Stimulated activated CD4-positive, alpha-beta T cell treated with anti-CD3 and anti-CD28 coated beads, Interleukin-1b, Interleukin-23, amount 100 ng/mL, for 48 hours (primary cell): ENCODE data around the gene CXXC1.
"Not testable (repeated sequence)": the region's sequence is repeated elsewhere in the genome, so short reads cannot be mapped to it uniquely, and the experiment has no call there.

Experiments
- DNase-seq: peaks from one replicate; pipeline ENCODE4 v3.0.0-alpha.2; 2020

Gene CXXC1

GRCh38 chr18:50287441-50288347 is at the start of gene CXXC1:
CXXC1 (minus strand) TSS chr18:50287692; CDS start chr18:50287589, 103 bp downstream.
- peak; percentile 98 for DNase-seq

DNA sequence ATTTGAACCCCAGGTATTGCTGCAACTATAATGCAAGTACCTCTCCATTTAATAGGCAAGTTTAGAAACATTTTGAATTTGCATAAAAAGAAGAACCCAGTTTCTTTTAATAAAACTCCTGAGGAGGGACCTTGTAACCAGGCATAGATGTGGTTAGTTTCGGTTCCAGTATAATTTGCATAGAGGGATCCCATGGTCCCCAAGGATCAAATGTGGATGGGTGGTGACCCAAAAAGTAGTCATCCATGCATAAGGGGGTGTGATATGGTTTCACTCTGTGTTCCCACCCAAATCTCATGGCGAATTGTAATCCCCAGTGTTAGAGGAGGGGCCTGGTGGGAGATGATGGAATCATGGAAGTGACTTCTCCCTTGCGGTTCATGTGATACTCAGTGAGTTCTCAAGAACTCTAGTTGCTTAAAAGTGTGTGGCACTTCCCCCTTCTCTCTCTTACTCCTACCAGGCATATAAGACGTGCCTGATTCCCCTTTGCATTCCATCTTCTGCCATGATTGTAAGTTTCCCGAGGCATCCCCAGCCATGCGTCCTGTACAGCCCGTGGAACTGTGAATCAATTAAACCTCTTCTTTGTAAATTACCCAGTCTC is 47.2 kb upstream of the CXXC1 start:
- no peak for DNase-seq

DNA sequence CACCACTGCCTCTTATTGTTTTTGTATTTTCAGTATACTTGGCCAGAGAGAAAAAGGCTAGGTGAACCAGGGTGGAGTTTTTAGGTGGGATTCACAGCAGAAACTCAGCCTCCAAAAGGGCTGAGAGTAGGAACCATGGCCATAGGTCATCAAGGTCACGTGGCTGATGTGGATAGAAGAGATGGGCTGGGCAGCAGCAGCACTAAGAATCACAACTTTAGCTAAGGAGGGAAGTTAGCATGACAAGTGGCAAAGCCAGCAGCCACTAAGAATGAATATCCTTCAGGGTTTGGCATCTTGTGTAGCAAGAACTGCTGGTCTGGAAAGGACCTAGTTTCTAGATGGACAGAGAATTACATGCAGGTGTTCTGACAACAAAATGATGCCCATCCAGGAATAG is 44.2 kb upstream of the CXXC1 start:
- DNase-seq, result no peak

- no peak for DNase-seq
Measured at GRCh38 chr18:50330176-50330575, 42.7 kb upstream of the CXXC1 start.

DNA sequence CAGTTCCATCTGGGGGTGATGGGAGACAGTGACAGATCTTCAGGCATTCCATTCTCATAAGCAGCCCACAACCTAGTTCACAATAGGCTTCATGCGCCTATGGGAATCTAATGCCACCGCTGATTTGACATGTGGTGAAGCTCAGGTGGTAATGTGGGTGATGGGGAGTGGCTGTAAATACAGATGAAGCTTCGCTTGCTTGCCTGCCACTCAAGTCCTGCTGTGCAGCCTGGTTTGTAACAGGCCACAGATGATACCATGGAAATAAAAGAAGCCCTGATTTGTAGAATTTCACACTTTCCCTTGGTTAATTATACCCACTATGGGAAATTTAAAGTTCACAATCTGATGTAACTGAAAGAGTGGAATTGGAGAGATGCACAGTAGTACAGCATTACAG is 40.5 kb upstream of the CXXC1 start:
- no peak for DNase-seq

DNA sequence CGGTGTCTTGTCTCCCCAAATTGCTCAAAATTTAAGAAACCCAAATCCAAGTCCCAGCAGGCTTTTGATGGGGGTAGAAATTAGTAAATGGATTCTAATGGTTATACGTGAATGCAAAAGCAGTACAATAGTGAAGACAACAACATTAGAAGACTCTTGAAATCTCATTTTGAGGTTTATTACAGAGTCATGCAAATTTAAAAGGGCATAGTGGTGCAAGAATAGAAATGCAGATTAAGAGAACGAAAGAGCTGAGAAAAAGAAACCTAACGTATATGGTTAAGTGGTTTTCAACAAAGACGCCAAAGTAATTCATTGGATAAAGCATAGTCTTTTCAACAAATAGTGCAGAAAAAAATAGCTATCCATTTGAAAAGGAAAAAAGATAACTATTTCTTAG is 33.2 kb upstream of the CXXC1 start:
- DNase-seq, result no peak

GRCh38 chr18:50315100-50315871 is 27.8 kb upstream of the CXXC1 start:
- no peak for DNase-seq

- DNase-seq, result no peak
Measured at GRCh38 chr18:50313873-50314460, 26.5 kb upstream of the CXXC1 start.

GRCh38 chr18:50313031-50313607 is 25.6 kb upstream of the CXXC1 start:
- DNase-seq, result no peak

GRCh38 chr18:50312296-50313030 is 25.0 kb upstream of the CXXC1 start:
- no peak for DNase-seq

DNA sequence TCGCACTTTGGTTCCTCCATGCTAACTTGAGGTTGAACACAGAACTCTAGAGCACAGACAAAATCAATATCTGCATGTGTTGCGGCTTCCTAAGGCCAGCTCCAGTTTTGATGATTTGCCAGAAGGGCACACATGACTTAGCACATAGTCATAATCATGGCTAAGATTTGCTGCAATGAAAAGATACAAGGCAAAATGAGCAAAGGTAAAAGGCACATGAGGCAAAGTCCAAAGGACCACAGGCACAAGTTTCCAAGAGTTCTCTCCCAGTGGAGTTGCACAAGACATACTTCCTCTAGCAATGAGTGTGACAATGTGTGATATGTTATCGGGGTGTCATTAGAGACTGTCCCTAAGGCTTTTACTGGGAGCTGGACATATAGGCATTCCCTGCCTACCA is 24.2 kb upstream of the CXXC1 start:
- DNase-seq, result no peak

DNA sequence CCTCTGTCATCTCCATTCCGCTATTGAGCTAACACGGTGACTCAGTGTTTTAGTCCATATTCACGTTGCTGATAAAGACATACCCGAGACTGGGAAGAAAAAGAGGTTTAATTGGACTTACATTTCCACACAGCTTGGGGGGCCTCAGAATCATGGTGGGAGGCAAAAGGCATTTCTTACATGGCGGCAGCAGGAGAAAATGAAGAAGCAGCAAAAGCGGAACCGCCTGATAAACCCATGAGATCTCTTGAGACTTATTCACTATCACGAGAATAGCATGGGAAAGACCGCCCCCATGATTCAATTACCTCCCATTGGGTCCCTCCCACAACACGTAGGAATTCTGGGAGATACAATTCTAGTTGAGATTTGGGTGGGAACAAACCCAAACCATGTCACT is 22.6 kb upstream of the CXXC1 start:
- no peak for DNase-seq

- not testable (repeated sequence) for DNase-seq
Measured at GRCh38 chr18:50308851-50309250, 21.4 kb upstream of the CXXC1 start.

GRCh38 chr18:50307738-50308470 is 20.4 kb upstream of the CXXC1 start:
- peak; percentile 91 for DNase-seq

- no peak for DNase-seq
Measured at GRCh38 chr18:50307400-50307737, 19.9 kb upstream of the CXXC1 start.

DNA sequence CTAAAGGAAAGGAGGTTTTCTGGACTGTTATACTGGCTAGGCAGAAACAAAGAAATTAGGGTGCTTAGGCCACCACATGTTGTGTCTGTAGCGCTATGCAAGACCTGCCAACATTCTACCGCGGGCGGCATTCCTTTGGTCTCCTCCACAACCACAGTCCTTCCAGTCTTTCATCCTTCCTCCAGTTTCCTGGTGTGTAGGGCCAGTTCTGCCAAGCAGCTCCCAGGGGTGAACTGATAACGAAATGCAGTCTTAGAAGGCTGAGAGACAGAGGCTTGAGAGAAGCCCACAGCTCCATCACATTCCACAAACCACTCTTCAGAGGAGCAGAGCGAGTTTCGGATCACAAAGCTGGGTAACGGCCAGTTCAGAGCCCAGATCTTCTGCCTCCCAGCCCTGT is 19.5 kb upstream of the CXXC1 start:
- no peak for DNase-seq

GRCh38 chr18:50301074-50301473 is 13.6 kb upstream of the CXXC1 start:
- no peak for DNase-seq

DNA sequence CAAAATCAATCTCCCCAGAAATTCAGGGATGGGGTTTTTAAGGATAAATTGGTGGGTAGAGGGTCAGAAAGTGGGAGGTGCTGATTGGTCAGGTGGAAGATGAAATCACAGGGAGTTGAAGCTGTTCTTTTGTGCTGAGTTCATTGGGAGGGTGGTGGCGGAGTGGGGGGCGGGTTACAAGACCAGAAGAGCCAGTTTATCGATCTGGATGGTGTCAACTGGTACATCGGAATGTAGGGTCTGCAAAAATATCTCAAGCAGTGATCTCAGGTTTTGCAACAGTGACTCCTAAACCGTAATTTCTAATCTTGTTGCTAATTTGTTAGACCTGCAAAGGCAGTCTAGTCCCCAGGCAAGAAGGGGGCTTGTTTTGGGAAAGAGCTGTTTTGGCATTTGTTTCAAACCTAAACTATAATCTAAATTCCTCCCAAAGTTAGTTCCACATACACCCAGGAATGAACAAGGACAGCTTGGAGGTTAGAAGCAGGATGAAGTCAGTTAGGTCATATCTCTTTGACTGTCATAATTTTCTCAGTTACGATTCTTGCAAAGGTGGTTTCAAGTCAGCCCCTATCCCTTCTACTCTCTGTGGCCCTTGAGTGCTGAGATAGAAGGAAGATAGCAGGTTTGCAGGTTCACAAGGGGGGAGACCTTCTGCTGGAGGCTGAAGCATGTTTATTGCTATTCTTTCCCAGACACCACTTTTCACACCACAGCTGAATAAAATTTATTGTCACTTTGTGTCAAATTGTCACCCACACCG is 12.3 kb upstream of the CXXC1 start:
- no peak for DNase-seq

DNA sequence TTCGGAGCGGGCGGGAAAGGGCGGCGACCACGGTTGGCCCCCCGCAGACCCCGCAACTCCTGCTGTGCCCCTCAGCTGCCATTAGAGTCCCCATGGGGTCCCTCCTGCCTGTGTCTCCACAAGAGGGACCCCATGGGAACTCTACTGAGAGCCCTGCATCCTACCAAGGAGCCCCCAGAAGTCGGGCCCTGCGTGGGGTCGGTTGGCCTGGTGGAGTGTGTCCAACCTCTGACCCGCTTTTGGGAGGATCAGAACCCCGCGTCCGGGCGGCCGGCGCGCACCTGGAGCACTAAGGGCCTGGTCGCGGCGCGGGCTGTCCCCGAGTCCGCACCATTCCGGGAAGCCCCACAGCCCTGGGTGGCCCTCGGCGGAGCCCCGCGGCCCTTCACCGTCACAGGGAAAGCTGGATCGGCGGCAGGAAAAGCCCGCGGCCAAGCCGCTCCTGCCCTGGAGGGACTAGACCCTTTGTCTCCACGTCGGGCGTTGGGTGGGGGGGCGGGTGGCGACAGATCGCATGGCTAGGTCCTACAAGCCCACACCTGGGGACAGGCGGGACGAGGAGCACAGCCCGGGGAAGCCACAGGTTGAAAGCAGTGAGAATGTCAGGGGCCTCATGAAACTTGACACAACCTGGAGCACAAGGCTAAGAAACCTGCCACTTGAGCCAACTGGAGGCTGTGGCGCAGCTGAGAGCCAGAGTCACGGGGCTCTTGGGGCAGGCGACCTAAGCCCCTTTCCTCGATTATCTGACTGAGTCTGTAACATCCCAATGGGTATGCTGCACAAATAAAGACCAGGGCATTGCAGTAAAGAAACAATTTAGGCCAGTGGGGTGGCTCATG is 11.2 kb upstream of the CXXC1 start:
- no peak for DNase-seq
